ENCODE results near the gene RAB3IL1. TPM values are rescaled to one million over a fixed set of nuclear protein-coding genes. Genes with fewer than 3 reads are reported as not detected.
"Not testable (repeated sequence)": the region's sequence is repeated elsewhere in the genome, so short reads cannot be mapped to it uniquely, and the experiment has no call there.

The RAB3IL1 gene
- 2.4 and 10.7 TPM in 2 replicates for total RNA-seq

- peak; percentile 20 to 53 for DNase-seq (ENCODE audit: low read depth in 2 of 2)
These were observed at the start of gene RAB3IL1 for GRCh38 chr11:61917334-61918109. TSS of gene RAB3IL1 (minus strand) at chr11:61917566. CDS start at chr11:61917367, 199 bp downstream.

GRCh38 chr11:61966734-61967115, 49.4 kb upstream of the RAB3IL1 start:
- peak in 1 of 2 donors; percentile 36 for DNase-seq (ENCODE audit: low read depth in 2 of 2)

GRCh38 chr11:61964666-61965271, 47.4 kb upstream of the RAB3IL1 start:
- DNase-seq (ENCODE audit: low read depth in 2 of 2): not testable (repeated sequence)

GRCh38 chr11:61964058-61964665, 46.8 kb upstream of the RAB3IL1 start:
- no peak for DNase-seq (ENCODE audit: low read depth in 2 of 2)

GRCh38 chr11:61963282-61964057, 46.1 kb upstream of the RAB3IL1 start:
- peak; percentile 39 to 76 for DNase-seq (ENCODE audit: low read depth in 2 of 2)

- DNase-seq (ENCODE audit: low read depth in 2 of 2): peak; percentile 40 to 65
These were observed 45.6 kb upstream of the RAB3IL1 start for GRCh38 chr11:61963016-61963281.

GRCh38 chr11:61962213-61963015, 45.0 kb upstream of the RAB3IL1 start:
- no peak for DNase-seq (ENCODE audit: low read depth in 2 of 2)

GRCh38 chr11:61961570-61962212, 44.3 kb upstream of the RAB3IL1 start:
- no peak for DNase-seq (ENCODE audit: low read depth in 2 of 2)

GRCh38 chr11:61960532-61960931, 43.2 kb upstream of the RAB3IL1 start:
- DNase-seq (ENCODE audit: low read depth in 2 of 2): no peak

GRCh38 chr11:61959678-61960077, 42.3 kb upstream of the RAB3IL1 start:
- no peak for DNase-seq (ENCODE audit: low read depth in 2 of 2)

GRCh38 chr11:61959114-61959513, 41.7 kb upstream of the RAB3IL1 start:
- no peak for DNase-seq (ENCODE audit: low read depth in 2 of 2)

GRCh38 chr11:61958590-61958989, 41.2 kb upstream of the RAB3IL1 start:
- DNase-seq (ENCODE audit: low read depth in 2 of 2): no peak

GRCh38 chr11:61957021-61957770, 39.8 kb upstream of the RAB3IL1 start:
- no peak for DNase-seq (ENCODE audit: low read depth in 2 of 2)

GRCh38 chr11:61956191-61957020, 39.0 kb upstream of the RAB3IL1 start:
- no peak for DNase-seq (ENCODE audit: low read depth in 2 of 2)

- DNase-seq (ENCODE audit: low read depth in 2 of 2): no peak
These were observed 38.2 kb upstream of the RAB3IL1 start for GRCh38 chr11:61955422-61956135.

- DNase-seq (ENCODE audit: low read depth in 2 of 2): no peak
These were observed 37.6 kb upstream of the RAB3IL1 start for GRCh38 chr11:61954851-61955421.

- no peak for DNase-seq (ENCODE audit: low read depth in 2 of 2)
These were observed 36.9 kb upstream of the RAB3IL1 start for GRCh38 chr11:61954106-61954850.
